SU-DHL-6 (cell line): ENCODE data around the gene GPR135.

Experiments
- H2AFZ ChIP-seq: fragments of 200-600 bp; sonication (generic); 2 replicates; pipeline ENCODE4 v1.6.1; 2014; ENCODE audit warnings: low read depth, mild to moderate bottlenecking, moderate library complexity, mixed read lengths, antibody characterized with exemption, low read length; ENCODE audit not compliant: severe bottlenecking
- H3F3A ChIP-seq: fragments of 200-600 bp; shearing (Covaris generic); 2 replicates; pipeline ENCODE4 v1.6.0; 2016; ENCODE audit warnings: antibody characterized with exemption, mild to moderate bottlenecking; ENCODE audit not compliant: insufficient read depth
- H3K27ac ChIP-seq: fragments of 200-600 bp; sonication (generic); 2 replicates; pipeline ENCODE4 v1.5.1; 2016; ENCODE audit warnings: low read depth, mild to moderate bottlenecking, low read length, moderate library complexity, mixed read lengths
- H3K27me3 ChIP-seq: fragments of 200-600 bp; sonication (generic), shearing (Covaris generic); 2 replicates; pipeline ENCODE4 v1.6.0; 2014; ENCODE audit warnings: mild to moderate bottlenecking, low read length
- H3K36me3 ChIP-seq: fragments of 200-600 bp; sonication (generic); 2 replicates; pipeline ENCODE4 v1.6.1; 2014; ENCODE audit warnings: mild to moderate bottlenecking, low read length, mixed read lengths
- H3K4me2 ChIP-seq: fragments of 300-600, 200-600 bp; shearing (Covaris generic), sonication (generic); 2 replicates; pipeline ENCODE4 v1.6.0; 2014; ENCODE audit warnings: low read length, low read depth, mild to moderate bottlenecking; ENCODE audit not compliant: poor library complexity, severe bottlenecking
- H3K4me3 ChIP-seq: fragments of 200-600 bp; sonication (generic); 2 replicates; pipeline ENCODE4 v1.5.1; 2014; ENCODE audit warnings: antibody characterized with exemption, low read length, mild to moderate bottlenecking, mixed read lengths; ENCODE audit not compliant: insufficient read depth, poor library complexity, severe bottlenecking
- H3K79me2 ChIP-seq: fragments of 200-600 bp; sonication (generic); 2 replicates; pipeline ENCODE4 v1.6.1; 2014; ENCODE audit warnings: mild to moderate bottlenecking, low read length, moderate library complexity; ENCODE audit not compliant: insufficient read depth
- H3K9ac ChIP-seq: fragments of 200-600 bp; sonication (generic); 2 replicates; pipeline ENCODE4 v1.7.0; 2014; ENCODE audit warnings: mild to moderate bottlenecking, low read length
- H3K9me2 ChIP-seq: fragments of 200-600 bp; sonication (generic); replicated peaks from 2 replicates; pipeline ENCODE4 v1.6.1; 2014; ENCODE audit warnings: low read length; ENCODE audit not compliant: insufficient read depth
- H3K9me3 ChIP-seq: fragments of 200-600 bp; sonication (generic); 2 replicates; pipeline ENCODE4 v1.6.1; 2014; ENCODE audit warnings: low read length, mixed read lengths; ENCODE audit not compliant: insufficient read depth
- H4K20me1 ChIP-seq: fragments of 200-600 bp; sonication (generic); 2 replicates; pipeline ENCODE4 v1.6.1; 2014; ENCODE audit warnings: low read depth, mild to moderate bottlenecking, antibody characterized with exemption, low read length, moderate library complexity, mixed read lengths
- CTCF ChIP-seq: fragments of 200-600 bp; sonication (generic); IDR thresholded peaks from one replicate; pipeline ENCODE4 v1.5.1; 2017; ENCODE audit warnings: antibody characterized with exemption, mild to moderate bottlenecking, low read length, moderate library complexity; ENCODE audit not compliant: insufficient read depth, poor library complexity, severe bottlenecking
- EZH2phosphoT487 ChIP-seq: fragments of 200-600 bp; sonication (generic), shearing (Covaris generic); conservative IDR thresholded peaks from 2 replicates; pipeline ENCODE4 v1.6.1; 2018; ENCODE audit warnings: mild to moderate bottlenecking, antibody characterized with exemption, low read length, moderate library complexity, mixed read lengths

The GPR135 gene

GRCh38 chr14:59428581-59429012 lies 36.6 kb downstream of the GPR135 start:
- Histone ChIP-seq H3K4me3 (no peak overlapping the region), H3K36me3 (no peaks in the 10 kb centered on the region), H3F3A (no peaks in the 10 kb centered on the region), H3K9ac (no peak overlapping the region), H3K9me3 (no peaks in the 10 kb centered on the region), H3K9me2 (no peaks in the 10 kb centered on the region), H3K79me2 (no peaks in the 10 kb centered on the region), H4K20me1 (no peaks in the 10 kb centered on the region), H3K27ac (no peak overlapping the region), H2AFZ (no peak overlapping the region), H3K4me2 (no peak overlapping the region), H3K27me3 (no peaks in the 10 kb centered on the region)
- TF ChIP-seq CTCF (no peak), EZH2phosphoT487 (no peak)

- H4K20me1 ChIP-seq = no peaks in the 10 kb centered on the region
- no peaks in the 10 kb centered on the region for H3K9me2 ChIP-seq
- H3K36me3 ChIP-seq = no peaks in the 10 kb centered on the region
- H3K9me3 ChIP-seq = no peaks in the 10 kb centered on the region
- H3F3A ChIP-seq = no peaks in the 10 kb centered on the region
- H3K4me2 ChIP-seq = no peak overlapping the region
- no peak overlapping the region for H3K27ac ChIP-seq
- no peaks in the 10 kb centered on the region for H3K79me2 ChIP-seq
- no peak overlapping the region for H3K9ac ChIP-seq
- no peak for TF ChIP-seq EZH2phosphoT487
- H2AFZ ChIP-seq = no peak overlapping the region
- no peaks in the 10 kb centered on the region for H3K27me3 ChIP-seq
- no peak overlapping the region for H3K4me3 ChIP-seq
Measured at GRCh38 chr14:59427653-59428580, 37.3 kb downstream of the GPR135 start.

GRCh38 chr14:59425322-59425935 lies 39.8 kb downstream of the GPR135 start:
- no peak overlapping the region for H3K27ac ChIP-seq
- H3F3A ChIP-seq = no peaks in the 10 kb centered on the region
- no peaks in the 10 kb centered on the region for H3K9me2 ChIP-seq
- no peaks in the 10 kb centered on the region for H4K20me1 ChIP-seq
- no peaks in the 10 kb centered on the region for H3K9me3 ChIP-seq
- no peaks in the 10 kb centered on the region for H3K36me3 ChIP-seq
- no peak overlapping the region for H3K4me2 ChIP-seq
- H3K4me3 ChIP-seq = no peak overlapping the region
- H2AFZ ChIP-seq = no peak overlapping the region
- H3K27me3 ChIP-seq = no peaks in the 10 kb centered on the region
- TF ChIP-seq CTCF = no peak
- TF ChIP-seq EZH2phosphoT487 = no peak
- H3K9ac ChIP-seq = no peak overlapping the region
- H3K79me2 ChIP-seq = no peaks in the 10 kb centered on the region
